Left renal cortex interstitium (tissue), 4 donors: ENCODE measurements around the gene HSPB3. TPM values are rescaled to one million over a fixed set of nuclear protein-coding genes. Genes with fewer than 3 reads are reported as not detected.
"Not testable (repeated sequence)": the region's sequence is repeated elsewhere in the genome, so short reads cannot be mapped to it uniquely, and the experiment has no call there.

ENCODE experiments used
- DNase-seq, 4 donors: peaks; one replicate each; pipeline ENCODE4 v3.0.0-alpha.2; 2013; ENCODE audit warnings: low read depth in 4 of 4, low spot score in 2 of 4, missing footprints in 1 of 4
- polyA plus RNA-seq, 4 donors: library from polyadenylated mRNA; unstranded; fragments of 120-200 nt; gene quantifications; one replicate each; pipeline ENCODE4 v1.2.1, GENCODE V29; 2013; ENCODE audit not compliant: insufficient read length in 4 of 4

HSPB3 gene, protein sequence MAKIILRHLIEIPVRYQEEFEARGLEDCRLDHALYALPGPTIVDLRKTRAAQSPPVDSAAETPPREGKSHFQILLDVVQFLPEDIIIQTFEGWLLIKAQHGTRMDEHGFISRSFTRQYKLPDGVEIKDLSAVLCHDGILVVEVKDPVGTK
- not detected for polyA plus RNA-seq

DNA sequence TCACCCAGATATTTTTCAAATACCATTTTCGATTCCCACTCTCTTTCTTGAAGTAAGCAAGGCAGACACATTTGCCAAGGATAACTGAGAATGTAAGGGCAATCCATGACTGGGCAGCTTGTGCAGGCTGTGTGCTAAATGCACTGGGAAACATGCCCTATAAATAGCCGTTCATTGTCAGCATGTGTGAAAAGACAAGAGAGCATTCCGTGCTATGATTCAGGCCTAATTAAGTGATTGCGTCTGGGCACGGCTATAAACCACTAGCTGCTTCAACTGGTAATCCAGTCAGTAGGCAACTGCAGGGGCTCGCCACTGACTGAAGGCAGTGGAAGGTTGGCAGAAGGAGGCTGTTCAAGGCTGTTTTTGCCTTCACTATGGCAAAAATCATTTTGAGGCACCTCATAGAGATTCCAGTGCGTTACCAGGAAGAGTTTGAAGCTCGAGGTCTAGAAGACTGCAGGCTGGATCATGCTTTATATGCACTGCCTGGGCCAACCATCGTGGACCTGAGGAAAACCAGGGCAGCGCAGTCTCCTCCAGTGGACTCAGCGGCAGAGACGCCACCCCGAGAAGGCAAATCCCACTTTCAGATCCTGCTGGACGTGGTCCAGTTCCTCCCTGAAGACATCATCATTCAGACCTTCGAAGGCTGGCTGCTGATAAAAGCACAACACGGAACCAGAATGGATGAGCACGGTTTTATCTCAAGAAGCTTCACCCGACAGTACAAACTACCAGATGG lies at the start of gene HSPB3:
Gene HSPB3 (plus strand): TSS at position 287 of the 745 bp plus-strand sequence. CDS start 91 bp downstream, at position 378.
- no peak for DNase-seq

DNA sequence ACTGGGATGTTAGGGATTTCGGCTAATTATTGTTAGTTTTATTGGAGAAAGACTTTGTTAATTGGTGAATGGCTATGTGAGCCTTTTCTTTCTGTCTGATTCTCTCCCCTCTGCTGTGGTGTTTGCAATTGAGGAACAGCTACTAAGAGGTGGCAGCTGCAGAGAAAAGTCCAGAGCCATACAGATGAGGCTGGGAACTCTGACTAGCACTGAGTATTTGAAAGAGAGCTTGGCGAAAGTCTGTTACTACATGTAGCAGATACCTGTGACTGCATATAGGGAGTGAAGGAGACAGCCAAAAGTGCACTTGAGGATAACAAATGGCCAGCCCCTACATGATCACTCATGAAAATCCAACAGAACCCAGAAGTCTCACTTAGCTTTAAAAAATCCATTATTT lies 44.3 kb upstream of the HSPB3 start:
- DNase-seq: no peak

DNA sequence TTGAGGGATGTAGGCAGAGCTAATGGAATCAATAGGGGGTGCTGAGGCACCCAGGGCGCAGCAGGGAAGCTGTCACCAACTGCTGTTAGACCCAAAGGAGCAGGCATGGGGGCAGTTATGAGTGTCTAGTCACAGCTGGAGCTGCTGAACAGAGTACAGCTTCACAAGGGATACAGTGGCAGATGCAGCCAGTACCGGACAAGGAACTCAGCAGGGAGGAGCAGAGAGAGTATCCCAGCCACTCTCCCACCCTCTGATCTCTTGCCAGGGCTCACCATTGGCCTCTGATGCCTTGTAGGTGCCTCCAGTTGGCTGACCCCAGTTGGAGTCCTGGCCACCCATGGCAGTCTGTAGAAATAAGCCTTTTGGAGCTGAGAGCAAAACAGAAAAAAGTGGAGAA lies 42.6 kb upstream of the HSPB3 start:
- DNase-seq: no peak

DNA sequence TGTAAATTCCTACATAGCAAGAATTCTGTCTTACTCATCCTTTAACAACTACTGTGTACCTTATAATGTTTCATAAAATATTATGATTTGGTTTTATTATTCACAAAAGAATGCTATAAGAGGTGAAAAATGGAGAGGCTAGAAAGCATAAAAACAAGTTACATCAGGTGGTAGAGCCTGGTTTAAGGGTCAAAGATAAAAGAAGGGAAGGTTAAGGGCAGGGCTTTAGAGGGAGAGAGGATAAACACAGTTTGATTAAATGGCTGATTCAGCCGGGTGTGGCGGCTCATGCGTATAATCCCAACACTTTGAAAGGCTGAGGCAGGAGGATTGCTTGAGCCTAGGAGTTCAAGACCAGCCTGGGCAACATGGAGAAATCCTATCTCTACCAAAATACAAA lies 40.4 kb upstream of the HSPB3 start:
- no peak for DNase-seq

DNA sequence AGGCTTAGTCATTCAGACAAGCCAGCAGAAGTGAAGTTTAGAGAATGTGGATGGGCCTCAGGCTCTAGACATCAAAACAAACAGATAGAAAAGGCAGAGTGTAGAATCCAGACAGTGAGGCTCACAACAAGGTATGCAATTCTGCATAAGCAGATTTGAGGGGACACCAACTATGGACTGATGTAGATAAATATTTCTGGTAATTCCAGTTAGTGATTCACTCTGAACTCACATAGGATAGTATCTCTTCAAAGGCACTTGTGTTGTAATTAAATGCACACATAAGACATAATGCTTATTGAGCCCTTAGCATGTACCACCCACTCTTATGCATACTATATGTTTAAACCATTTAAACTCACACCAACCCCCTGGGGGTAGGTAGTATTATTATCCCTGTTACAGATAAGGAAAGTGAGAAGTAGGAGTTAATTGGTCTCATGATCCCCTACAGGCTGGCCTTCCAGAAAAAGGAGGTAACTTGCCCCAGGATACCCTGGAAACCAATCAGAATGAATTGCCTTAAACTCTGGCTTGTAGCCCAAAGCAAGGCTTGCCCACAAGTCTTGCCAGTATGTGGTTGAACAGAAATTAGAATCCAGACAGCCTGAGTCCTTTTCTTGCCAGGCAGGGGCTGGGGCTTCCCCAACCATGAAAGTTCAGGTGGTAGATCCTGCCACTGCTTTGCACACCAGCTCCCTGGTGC lies 39.5 kb upstream of the HSPB3 start:
- no peak for DNase-seq

DNA sequence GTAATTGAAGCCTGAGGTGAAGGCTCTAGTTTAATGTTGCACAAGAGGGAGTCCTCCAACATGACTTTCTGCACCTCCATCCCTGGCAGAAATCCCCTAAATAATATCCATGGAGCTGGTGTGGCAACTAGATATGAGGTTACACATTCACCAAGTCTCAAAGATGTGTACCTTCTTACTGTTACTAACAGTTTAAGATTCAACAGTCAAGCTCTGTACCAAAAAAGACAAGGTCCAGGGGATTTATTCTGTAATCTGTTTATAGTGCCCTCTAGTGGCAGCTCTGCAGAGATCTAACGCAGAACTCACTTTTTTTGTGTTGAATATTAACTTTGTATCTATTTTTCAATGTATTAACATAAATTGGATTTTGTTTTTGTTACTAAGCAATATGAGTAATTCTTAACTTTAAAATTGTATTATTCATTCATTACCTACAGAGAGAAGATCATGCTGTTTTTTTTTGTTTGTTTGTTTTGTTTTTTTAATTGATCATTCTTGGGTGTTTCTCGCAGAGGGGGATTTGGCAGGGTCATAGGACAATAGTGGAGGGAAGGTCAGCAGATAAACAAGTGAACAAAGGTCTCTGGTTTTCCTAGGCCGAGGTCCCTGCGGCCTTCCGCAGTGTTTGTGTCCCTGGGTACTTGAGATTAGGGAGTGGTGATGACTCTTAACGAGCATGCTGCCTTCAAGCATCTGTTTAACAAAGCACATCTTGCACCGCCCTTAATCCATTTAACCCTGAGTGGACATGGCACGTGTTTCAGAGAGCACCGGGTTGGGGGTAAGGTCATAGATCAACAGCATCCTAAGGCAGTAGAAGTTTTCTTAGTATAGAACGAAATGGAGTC lies 35.7 kb upstream of the HSPB3 start:
- DNase-seq: peak in 3 of 4 donors; percentile 17 to 33 (median 26)

DNA sequence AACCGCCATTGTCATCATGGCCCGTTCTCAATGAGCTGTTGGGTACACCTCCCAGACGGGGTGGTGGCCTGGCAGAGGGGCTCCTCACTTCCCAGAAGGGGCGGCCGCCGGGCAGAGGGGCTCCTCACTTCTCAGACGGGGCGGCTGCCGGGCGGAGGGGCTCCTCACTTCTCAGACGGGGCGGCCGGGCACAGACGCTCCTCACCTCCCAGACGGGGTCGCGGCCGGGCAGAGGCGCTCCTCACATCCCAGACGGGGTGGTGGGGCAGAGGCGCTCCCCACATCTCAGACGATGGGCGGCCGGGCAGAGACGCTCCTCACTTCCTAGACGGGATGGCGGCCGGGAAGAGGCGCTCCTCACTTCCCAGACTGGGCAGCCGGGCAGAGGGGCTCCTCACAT lies 35.0 kb upstream of the HSPB3 start:
- not testable (repeated sequence) for DNase-seq

DNA sequence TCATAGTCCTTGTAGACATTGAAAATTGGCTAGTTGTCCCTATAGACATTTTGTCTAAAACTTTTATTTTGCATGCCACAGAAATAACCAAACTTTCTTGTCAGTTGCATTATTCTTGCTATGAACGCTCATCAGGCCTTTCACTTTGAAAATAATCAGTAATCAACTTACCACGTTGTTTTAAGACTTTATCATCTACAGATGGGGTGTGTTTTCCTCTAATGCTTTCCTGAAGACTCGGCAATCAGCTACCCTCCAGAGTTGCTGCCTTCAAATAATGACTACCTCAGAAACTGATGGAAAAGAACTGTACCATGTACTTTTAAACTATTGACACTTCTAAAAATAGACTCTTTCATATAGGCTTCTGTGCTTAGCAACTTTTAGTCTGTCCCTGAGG lies 33.5 kb upstream of the HSPB3 start:
- no peak for DNase-seq

DNA sequence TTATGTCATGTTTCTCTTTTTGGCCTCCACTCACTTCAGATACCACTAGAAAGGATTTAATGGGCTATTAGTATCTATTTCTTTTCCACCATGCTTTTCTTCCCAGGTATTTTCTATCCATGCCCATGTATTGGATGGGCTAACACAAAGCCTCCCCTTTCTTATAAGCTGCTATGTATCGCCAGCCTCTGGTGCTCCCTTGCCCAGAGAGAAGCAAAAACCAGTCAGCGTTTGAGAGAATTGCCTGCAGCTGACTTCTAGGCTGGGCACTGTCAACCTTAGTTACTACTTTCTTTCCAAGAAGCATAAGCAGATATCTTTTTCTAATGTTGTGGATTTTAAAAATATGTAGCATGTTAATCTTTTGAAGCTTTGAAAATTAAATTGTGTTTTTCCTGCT lies 30.2 kb upstream of the HSPB3 start:
- no peak for DNase-seq

DNA sequence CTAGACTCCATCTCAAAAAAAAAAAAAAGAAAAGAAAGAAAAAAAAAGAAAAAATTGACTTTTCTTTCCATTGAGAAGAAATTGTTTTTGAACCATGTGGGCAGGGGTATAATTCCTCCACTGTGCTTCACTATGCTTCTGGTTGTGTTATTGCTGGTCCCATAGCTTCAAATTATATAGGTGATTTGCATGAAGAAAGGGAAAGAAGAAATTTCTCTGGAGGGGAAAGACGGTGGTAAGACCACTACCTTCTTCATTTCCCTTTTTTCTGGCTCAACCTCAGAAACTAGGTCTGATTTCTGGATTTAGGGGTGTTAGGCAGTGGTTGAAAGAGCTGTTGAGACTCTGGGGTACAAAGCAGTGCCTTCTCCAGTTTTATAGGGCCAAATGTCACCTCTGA lies 29.3 kb upstream of the HSPB3 start:
- no peak for DNase-seq

DNA sequence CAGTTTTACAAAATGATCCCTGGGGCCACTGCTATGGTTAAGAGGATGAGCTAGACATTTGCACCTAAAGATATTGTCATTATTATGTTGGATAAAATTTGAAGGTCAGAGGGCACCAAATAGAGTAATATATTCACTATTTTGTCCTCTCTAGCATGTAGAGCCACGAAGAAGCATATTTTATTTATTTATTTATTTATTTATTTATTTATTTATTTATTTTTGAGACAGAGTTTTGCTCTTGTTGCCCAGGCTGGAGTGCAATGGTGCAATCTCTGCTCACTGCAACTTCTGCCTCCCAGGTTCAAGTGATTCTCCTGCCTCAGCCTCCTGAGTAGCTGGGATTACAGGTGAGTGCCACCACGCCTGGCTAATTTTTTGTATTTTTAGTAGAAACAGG lies 20.8 kb upstream of the HSPB3 start:
- DNase-seq: not testable (repeated sequence)

DNA sequence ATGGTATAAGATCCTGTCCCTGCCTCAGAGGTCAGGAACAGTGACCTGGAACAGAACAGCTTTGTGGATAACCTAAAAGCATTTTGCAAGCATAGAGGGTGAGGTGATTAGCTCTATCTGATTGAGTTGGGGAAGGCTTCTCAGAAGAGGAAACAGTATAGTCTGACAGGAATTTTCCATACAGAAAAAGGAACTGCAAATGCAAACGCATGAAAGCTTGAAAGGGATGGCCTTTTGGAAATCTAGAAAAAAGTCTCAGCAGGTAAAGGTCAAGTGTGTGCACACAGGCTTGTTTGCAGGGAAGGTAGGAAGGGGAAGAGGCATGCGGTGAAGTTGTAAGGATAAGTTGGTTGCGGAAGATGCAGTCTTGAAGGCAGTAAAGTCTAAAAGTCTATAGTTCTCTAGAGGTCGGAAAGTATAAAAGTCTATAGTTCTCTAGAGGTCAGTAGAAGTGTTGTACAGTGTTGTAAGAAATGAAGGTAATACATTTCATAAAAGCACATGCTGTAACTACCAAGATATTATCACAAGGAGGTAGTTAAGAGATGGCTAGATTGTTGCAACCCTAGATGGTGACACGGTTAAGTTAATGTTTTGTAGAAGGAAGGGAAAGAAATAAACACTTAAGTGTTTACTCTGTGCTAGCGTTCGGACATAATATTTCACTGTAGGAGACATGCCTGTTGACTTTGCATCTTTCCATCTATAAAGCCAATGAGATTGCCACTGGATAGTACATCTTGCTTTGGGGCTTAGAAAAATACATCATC lies 16.7 kb upstream of the HSPB3 start:
- no peak for DNase-seq

DNA sequence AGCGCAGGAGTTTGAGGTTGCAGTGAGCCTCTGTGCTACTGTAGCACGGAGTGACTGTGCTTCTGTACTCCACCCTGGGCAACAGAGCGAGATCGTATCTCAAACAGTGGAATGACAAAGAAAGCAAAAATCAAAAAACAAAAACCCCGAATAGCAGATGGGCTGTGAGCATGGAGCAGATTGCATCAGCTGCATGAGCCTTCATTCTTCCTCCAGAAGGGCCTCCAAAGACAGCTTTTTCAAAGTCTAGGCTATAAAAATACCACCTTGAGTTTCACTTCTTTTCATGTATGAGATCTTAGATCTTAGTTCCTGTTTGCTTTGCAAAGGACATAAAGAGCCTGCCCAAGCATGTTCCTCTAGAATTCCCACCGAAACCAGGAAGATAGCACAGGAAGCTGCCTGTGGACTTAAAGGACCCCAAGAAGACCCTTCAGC lies 15.0 kb upstream of the HSPB3 start:
- no peak for DNase-seq

DNA sequence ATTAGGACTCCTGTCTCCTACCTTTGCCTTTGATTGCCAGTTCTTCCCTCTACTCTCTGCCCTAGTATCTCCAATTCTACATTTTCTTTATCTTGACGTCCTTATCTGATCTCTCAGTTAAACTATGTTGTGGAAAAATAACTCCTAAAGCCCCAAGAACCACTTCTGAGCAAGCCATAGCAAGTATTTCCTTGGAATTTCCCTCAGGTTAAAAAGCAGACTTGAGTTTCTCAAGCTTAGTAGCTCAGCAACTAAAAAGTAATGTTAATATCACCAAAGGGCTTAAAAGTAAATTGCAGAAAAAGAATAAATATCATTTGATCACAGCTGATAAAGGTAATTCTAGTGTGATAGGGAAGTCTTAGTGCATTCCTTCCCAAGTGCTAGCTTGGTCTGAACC lies 13.2 kb upstream of the HSPB3 start:
- no peak for DNase-seq

DNA sequence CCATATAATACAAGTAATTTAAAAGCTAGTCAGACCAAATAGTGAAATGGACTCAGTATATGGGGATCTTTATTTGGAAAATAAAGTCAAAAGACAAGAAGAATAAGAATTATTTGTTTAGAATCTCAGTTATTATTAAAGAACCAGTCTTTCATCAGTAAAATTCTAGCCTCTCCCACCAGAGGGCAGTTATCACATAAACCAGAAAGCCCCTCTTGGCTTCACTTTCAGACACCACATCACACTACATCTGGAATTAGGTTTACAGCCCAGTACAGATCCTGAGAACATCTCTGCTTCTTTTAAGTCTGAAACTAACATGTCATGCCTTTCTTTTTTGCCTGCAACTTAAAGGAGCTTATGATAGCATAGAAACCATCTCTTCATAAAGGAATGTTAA lies 12.2 kb upstream of the HSPB3 start:
- peak in 1 of 4 donors; percentile 20 for DNase-seq

DNA sequence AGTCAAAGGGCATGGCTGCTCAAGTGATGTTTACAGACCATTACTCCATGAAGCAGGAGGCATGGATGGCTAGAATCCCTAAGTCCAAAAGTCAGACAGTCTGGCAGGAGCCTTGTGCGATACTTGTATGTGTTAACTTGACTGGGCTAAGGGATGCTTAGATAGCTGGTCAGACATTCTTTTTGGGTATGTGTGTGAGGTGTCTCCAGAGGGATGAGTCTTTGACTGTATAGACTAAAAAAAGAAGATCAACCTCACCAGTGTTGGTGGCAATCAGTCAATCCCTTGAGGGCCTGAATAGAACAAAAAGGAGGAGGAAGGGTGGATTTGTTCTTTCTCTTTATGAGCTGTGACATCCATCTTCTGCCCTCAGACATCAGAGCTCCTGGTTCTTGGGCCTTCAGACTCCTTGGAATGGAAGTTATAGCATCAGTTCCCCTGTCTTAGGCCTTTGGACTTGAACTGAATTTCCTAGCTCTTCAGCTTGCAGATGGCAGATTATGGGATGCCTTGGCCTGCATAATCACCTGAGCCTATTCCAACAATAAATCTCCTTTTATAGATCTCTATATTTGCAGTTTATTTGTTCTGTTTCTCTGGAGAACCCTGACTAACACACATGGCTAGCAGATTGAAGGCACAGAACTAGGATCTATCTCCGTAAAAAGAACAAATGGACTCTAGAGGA lies 9.7 kb upstream of the HSPB3 start:
- DNase-seq: no peak

DNA sequence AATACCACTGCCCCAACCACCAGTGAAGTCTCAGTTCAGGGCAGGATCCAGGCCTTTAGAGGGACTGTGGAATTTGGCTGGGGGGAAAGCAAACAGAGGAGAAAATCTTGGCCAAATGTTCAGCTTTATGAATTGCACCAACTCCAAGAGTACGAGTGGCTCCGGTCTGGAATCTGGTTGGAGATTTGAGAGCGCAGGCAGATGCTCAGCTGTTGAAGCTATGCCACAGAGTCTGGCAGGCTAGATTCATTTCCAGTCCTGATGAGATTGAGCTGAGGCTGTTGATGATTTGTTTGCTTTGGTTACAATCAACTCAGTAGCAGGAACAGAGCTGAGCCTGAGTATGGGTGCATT lies 9.1 kb upstream of the HSPB3 start:
- DNase-seq: no peak

DNA sequence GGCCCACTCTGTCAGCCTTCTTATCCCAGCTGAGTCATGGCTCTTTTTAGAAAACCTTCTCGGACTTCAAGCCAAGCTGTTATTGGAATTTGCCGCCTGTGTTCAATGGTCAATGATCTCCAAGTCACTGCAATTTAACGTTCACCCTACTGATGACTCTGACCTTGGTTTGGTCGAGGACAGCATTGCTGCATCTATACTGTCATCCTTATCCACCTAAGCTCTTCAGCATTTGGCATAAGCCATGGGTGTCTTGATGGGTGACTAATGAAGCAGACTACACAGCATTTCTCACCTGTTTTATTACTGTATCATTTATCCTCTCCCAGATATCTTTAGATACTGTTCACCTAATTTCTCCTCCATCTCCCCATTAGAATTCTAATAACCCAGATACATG lies 5.6 kb upstream of the HSPB3 start:
- no peak for DNase-seq

DNA sequence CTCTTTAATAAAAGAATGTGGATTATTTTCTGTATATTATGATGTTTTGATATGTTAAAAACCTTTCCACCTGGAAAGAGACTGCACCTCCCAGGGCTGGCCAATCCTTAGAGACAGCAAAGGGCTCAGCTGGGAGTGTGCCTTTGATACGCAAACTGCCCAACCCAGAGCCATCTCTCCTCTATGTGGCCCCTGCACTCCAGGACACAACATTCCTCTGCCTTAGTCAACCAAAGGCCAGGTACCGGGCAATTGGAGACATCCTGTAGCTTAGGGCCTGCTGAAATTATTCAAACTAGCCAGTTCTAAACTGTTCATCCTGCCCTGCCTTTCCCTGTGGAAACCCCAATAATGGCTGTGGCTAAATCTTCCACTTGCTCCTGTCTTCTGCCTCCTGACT lies 5.0 kb upstream of the HSPB3 start:
- no peak for DNase-seq

DNA sequence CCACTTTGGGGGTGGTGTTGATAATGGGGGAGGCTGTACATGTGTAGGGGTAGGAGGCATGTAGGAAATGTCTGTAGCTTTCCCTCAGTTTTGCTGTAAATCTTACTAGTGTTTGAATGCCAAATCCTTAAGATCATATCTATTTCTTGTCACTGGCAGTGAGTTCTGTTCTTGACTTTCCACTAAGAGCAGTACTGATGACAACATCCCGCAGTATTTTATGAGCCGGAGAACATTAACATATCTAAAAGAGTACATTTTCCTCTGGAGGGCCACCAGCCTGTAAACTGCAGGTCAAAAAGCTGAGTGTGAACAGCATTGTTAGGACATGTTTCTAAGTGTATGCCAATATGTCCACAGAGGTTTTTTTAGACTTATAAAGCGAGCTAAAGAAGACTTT lies 2.5 kb upstream of the HSPB3 start:
- no peak for DNase-seq
